ENCODE results near the gene CUL1. TPM values are rescaled to one million over a fixed set of nuclear protein-coding genes. Genes with fewer than 3 reads are reported as not detected.

The CUL1 gene
- total RNA-seq, 6 experiments from 2014 or later, result 42.9 to 50.9 (median 49.2) TPM

GRCh38 chr7:148723166-148723559, 24.5 kb downstream of the CUL1 start:
- Mint-ChIP-seq H3K4me3 (no peak overlapping the region), H3K36me3 (ENCODE audit: low read depth) (peaks cover 9% of the 10 kb centered on the region; the same call in 1 of the 2 replicates), H3K4me1 (ENCODE audit: low read depth) (peaks cover 65% of the 10 kb centered on the region), H3K27me3 (ENCODE audit: insufficient read depth) (no peaks in the 10 kb centered on the region), H3K27ac (no peak overlapping the region), H3K9me3 (no peaks in the 10 kb centered on the region)
- TF ChIP-seq CTCF (IDR thresholded peaks at IDR 0.05), result no peak
- no peak for DNase-seq

- DNase-seq, result no peak
- Mint-ChIP-seq H3K9me3 (no peaks in the 10 kb centered on the region), H3K4me3 (no peak overlapping the region), H3K27ac (no peak overlapping the region), H3K36me3 (ENCODE audit: low read depth) (peaks cover 5% of the 10 kb centered on the region; the same call in 1 of the 2 replicates), H3K27me3 (ENCODE audit: insufficient read depth) (no peaks in the 10 kb centered on the region), H3K4me1 (ENCODE audit: low read depth) (peaks cover 63% of the 10 kb centered on the region)
- no peak for TF ChIP-seq CTCF (IDR thresholded peaks at IDR 0.05)
These were observed 25.1 kb downstream of the CUL1 start for GRCh38 chr7:148723846-148724245.

GRCh38 chr7:148726385-148726784, 27.7 kb downstream of the CUL1 start:
- no peak for DNase-seq
- Mint-ChIP-seq H3K27me3 (ENCODE audit: insufficient read depth) (no peaks in the 10 kb centered on the region), H3K4me3 (no peak overlapping the region), H3K36me3 (ENCODE audit: low read depth) (peaks cover 13% of the 10 kb centered on the region), H3K27ac (no peak overlapping the region), H3K9me3 (no peaks in the 10 kb centered on the region), H3K4me1 (ENCODE audit: low read depth) (peaks cover 72% of the 10 kb centered on the region)
- TF ChIP-seq CTCF (IDR thresholded peaks at IDR 0.05), result no peak

GRCh38 chr7:148727501-148728278, 29.0 kb downstream of the CUL1 start:
- DNase-seq, result no peak

GRCh38 chr7:148729984-148730733, 31.5 kb downstream of the CUL1 start:
- Mint-ChIP-seq H3K27me3 (ENCODE audit: insufficient read depth) (no peaks in the 10 kb centered on the region), H3K9me3 (no peaks in the 10 kb centered on the region), H3K4me1 (ENCODE audit: low read depth) (peaks cover 65% of the 10 kb centered on the region), H3K4me3 (peak overlapping the region; percentile 27), H3K36me3 (ENCODE audit: low read depth) (peaks cover 34% of the 10 kb centered on the region), H3K27ac (peak overlapping the region; percentile 81)
- TF ChIP-seq CTCF (IDR thresholded peaks at IDR 0.05), result no peak
- peak; percentile 68 for DNase-seq

More at GRCh38 chr7:148727501-148728278, 29.0 kb downstream of the CUL1 start:
- Mint-ChIP-seq H3K27ac (no peak overlapping the region), H3K4me3 (no peak overlapping the region; the same call in 1 of the 2 replicates), H3K27me3 (ENCODE audit: insufficient read depth) (no peaks in the 10 kb centered on the region), H3K9me3 (no peaks in the 10 kb centered on the region), H3K36me3 (ENCODE audit: low read depth) (peaks cover 24% of the 10 kb centered on the region), H3K4me1 (ENCODE audit: low read depth) (peaks cover 67% of the 10 kb centered on the region)
- TF ChIP-seq CTCF (IDR thresholded peaks at IDR 0.05), result no peak
